Measurements from ENCODE around the gene EPHA1. TPM values are rescaled to one million over a fixed set of nuclear protein-coding genes. Genes with fewer than 3 reads are reported as not detected.

The EPHA1 gene
- total and polyA plus RNA-seq, 2 experiments from 2014 or later = 60.7 to 154 TPM

GRCh38 chr7:143451122-143451521, 42.5 kb upstream of the EPHA1 start:
- Histone ChIP-seq H3K27me3 (ENCODE audit: insufficient read depth) (no peaks in the 10 kb centered on the region), H3K4me1 (ENCODE audit: insufficient read depth) (no peaks in the 10 kb centered on the region; the same call in 1 of the 2 replicates), H3K27ac (ENCODE audit: low read depth) (no peak overlapping the region), H3K36me3 (ENCODE audit: insufficient read depth) (no peaks in the 10 kb centered on the region), H2AFZ (no peak overlapping the region), H3F3A (replicated peaks; ENCODE audit: low read depth) (no peaks in the 10 kb centered on the region), H4K20me1 (replicated peaks; ENCODE audit: insufficient read depth) (no peaks in the 10 kb centered on the region), H3K9me2 (ENCODE audit: insufficient read depth) (no peaks in the 10 kb centered on the region; the same call in 1 of the 2 replicates), H3K4me3 (no peak overlapping the region), H3K4me2 (no peak overlapping the region), H3K79me2 (replicated peaks; ENCODE audit: insufficient read depth) (no peaks in the 10 kb centered on the region)
- peaks cover 5% of the 10 kb centered on the region; the same call in 2 of the 3 replicates for H3K4me1 Mint-ChIP-seq
- peaks cover 4% of the 10 kb centered on the region for H3K27me3 Mint-ChIP-seq (ENCODE audit: insufficient read depth, low read depth, poor library complexity)
- ATAC-seq = no peak
- DNase-seq (ENCODE audit: low spot score) = no peak
- H3K27ac Mint-ChIP-seq = no peak overlapping the region
- no peak overlapping the region for H3K4me3 Mint-ChIP-seq
- no peak for TF ChIP-seq POLR2AphosphoS5 (IDR thresholded peaks at IDR 0.05; ENCODE audit: low read depth)
- no peak for TF ChIP-seq ZNF331 (CRISPR knock-in tag; IDR thresholded peaks at IDR 0.05; ENCODE audit: low read depth)
- no peak for TF ChIP-seq REST (IDR thresholded peaks at IDR 0.05; ENCODE audit: unreplicated experiment)
- TF ChIP-seq EZH2phosphoT487 (IDR thresholded peaks at IDR 0.05; ENCODE audit: unreplicated experiment) = no peak
- no peak for TF ChIP-seq CREB1 (CRISPR knock-in tag; IDR thresholded peaks at IDR 0.05; ENCODE audit: low read depth)
- no peak for TF ChIP-seq ZNF462 (CRISPR knock-in tag; IDR thresholded peaks at IDR 0.05)
- no peak for TF ChIP-seq NANOG (IDR thresholded peaks at IDR 0.05; ENCODE audit: borderline replicate concordance)
- no peak for TF ChIP-seq STAT1 (IDR thresholded peaks at IDR 0.05; ENCODE audit: unreplicated experiment)
- TF ChIP-seq, protein P1, sequence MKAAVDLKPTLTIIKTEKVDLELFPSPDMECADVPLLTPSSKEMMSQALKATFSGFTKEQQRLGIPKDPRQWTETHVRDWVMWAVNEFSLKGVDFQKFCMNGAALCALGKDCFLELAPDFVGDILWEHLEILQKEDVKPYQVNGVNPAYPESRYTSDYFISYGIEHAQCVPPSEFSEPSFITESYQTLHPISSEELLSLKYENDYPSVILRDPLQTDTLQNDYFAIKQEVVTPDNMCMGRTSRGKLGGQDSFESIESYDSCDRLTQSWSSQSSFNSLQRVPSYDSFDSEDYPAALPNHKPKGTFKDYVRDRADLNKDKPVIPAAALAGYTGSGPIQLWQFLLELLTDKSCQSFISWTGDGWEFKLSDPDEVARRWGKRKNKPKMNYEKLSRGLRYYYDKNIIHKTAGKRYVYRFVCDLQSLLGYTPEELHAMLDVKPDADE (IDR thresholded peaks at IDR 0.05) = no peak
- no peak for TF ChIP-seq CTCF (conservative IDR thresholded peaks at IDR 0.05; ENCODE audit: low read depth in 2 of 2)
- no peak for TF ChIP-seq JUNB (IDR thresholded peaks at IDR 0.05; ENCODE audit: unreplicated experiment)
- TF ChIP-seq EZH2 (IDR thresholded peaks at IDR 0.05; ENCODE audit: low read depth, unreplicated experiment) = no peak
- H3K9me3 Mint-ChIP-seq = no peaks in the 10 kb centered on the region
- H3K36me3 Mint-ChIP-seq (ENCODE audit: low read depth) = no peaks in the 10 kb centered on the region

Measured in GM23338 (cell line).